Measurements from ENCODE around the gene PTPRD. TPM values are rescaled to one million over a fixed set of nuclear protein-coding genes. Genes with fewer than 3 reads are reported as not detected.
A peak's percentile ranks its signal among the peaks of the same experiment; 100 is the strongest.

PTPRD gene
- total RNA-seq, 1 donor from 2014 or later = 109 TPM

GRCh38 chr9:8365029-8365428 is 2247.8 kb downstream of the PTPRD start:
- TF ChIP-seq, protein P1, sequence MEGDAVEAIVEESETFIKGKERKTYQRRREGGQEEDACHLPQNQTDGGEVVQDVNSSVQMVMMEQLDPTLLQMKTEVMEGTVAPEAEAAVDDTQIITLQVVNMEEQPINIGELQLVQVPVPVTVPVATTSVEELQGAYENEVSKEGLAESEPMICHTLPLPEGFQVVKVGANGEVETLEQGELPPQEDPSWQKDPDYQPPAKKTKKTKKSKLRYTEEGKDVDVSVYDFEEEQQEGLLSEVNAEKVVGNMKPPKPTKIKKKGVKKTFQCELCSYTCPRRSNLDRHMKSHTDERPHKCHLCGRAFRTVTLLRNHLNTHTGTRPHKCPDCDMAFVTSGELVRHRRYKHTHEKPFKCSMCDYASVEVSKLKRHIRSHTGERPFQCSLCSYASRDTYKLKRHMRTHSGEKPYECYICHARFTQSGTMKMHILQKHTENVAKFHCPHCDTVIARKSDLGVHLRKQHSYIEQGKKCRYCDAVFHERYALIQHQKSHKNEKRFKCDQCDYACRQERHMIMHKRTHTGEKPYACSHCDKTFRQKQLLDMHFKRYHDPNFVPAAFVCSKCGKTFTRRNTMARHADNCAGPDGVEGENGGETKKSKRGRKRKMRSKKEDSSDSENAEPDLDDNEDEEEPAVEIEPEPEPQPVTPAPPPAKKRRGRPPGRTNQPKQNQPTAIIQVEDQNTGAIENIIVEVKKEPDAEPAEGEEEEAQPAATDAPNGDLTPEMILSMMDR (IDR thresholded peaks at IDR 0.05; ENCODE audit: unreplicated experiment) = no peak
- no peaks in the 10 kb centered on the region for H3K36me3 Mint-ChIP-seq
- peaks cover 19% of the 10 kb centered on the region for H3K4me1 Mint-ChIP-seq
- H3K9me3 Mint-ChIP-seq = no peaks in the 10 kb centered on the region
- H3K27ac Mint-ChIP-seq = peak overlapping the region; percentile 32
- no peak overlapping the region for H3K4me3 Mint-ChIP-seq
- DNase-seq (ENCODE audit: low spot score in 2 of 2, unreplicated experiment in 2 of 2) = no peak
- no peaks in the 10 kb centered on the region for H3K27me3 Mint-ChIP-seq (ENCODE audit: low read depth)

- H3K4me3 Mint-ChIP-seq = no peak overlapping the region
- no peak overlapping the region for H3K27ac Mint-ChIP-seq
- no peak for DNase-seq (ENCODE audit: low spot score in 2 of 2, unreplicated experiment in 2 of 2)
- H3K27me3 Mint-ChIP-seq (ENCODE audit: low read depth) = no peaks in the 10 kb centered on the region
- TF ChIP-seq, protein P1 (IDR thresholded peaks at IDR 0.05; ENCODE audit: unreplicated experiment) = no peak
- no peaks in the 10 kb centered on the region for H3K36me3 Mint-ChIP-seq
- peaks cover 19% of the 10 kb centered on the region for H3K4me1 Mint-ChIP-seq
- no peaks in the 10 kb centered on the region for H3K9me3 Mint-ChIP-seq
Measured at GRCh38 chr9:8364026-8364752, 2248.6 kb downstream of the PTPRD start.

GRCh38 chr9:8362250-8362649 is 2250.6 kb downstream of the PTPRD start:
- Mint-ChIP-seq H3K27me3 (ENCODE audit: low read depth) (no peaks in the 10 kb centered on the region), H3K4me1 (peaks cover 19% of the 10 kb centered on the region), H3K4me3 (no peak overlapping the region), H3K27ac (no peak overlapping the region), H3K36me3 (no peaks in the 10 kb centered on the region), H3K9me3 (no peaks in the 10 kb centered on the region)
- DNase-seq (ENCODE audit: low spot score in 2 of 2, unreplicated experiment in 2 of 2) = no peak
- TF ChIP-seq, protein P1 (IDR thresholded peaks at IDR 0.05; ENCODE audit: unreplicated experiment) = no peak

- Mint-ChIP-seq H3K4me1 (peaks cover 21% of the 10 kb centered on the region), H3K27ac (no peak overlapping the region), H3K36me3 (no peaks in the 10 kb centered on the region), H3K4me3 (no peak overlapping the region), H3K9me3 (no peaks in the 10 kb centered on the region), H3K27me3 (ENCODE audit: low read depth) (no peaks in the 10 kb centered on the region)
- DNase-seq (ENCODE audit: low spot score in 2 of 2, unreplicated experiment in 2 of 2) = no peak
- TF ChIP-seq, protein P1 (IDR thresholded peaks at IDR 0.05; ENCODE audit: unreplicated experiment) = no peak
Measured at GRCh38 chr9:8361364-8361763, 2251.4 kb downstream of the PTPRD start.

DNA sequence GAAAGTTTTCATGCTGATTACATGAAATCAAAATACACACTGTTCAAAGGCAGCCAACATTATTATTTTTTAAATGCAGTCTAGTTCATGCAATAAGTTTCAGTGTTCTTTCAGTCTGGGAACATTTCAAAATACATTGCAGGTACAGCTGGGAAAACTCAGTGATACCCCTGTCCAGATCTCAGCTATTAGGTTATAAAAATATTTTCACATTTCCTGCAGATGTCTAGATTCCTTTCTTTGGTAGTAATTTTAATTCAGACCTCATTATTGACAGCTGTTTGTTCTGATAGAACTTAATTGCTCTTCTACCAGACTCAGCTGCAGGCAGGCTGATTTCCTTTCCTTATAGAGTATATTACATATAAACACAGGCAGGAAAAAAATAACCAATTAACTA is 2256.4 kb downstream of the PTPRD start:
- no peak overlapping the region for H3K4me3 Mint-ChIP-seq
- DNase-seq (ENCODE audit: low spot score in 2 of 2, unreplicated experiment in 2 of 2) = no peak
- H3K36me3 Mint-ChIP-seq = peaks cover 2% of the 10 kb centered on the region
- H3K4me1 Mint-ChIP-seq = peaks cover 10% of the 10 kb centered on the region
- no peaks in the 10 kb centered on the region for H3K27me3 Mint-ChIP-seq (ENCODE audit: low read depth)
- TF ChIP-seq, protein P1 (IDR thresholded peaks at IDR 0.05; ENCODE audit: unreplicated experiment) = no peak
- no peak overlapping the region for H3K27ac Mint-ChIP-seq
- H3K9me3 Mint-ChIP-seq = peaks cover 6% of the 10 kb centered on the region

All from mesothelial cell of epicardium (in vitro differentiated cells).